ENCODE results near the gene MBNL3. TPM values are rescaled to one million over a fixed set of nuclear protein-coding genes. Genes with fewer than 3 reads are reported as not detected.

Gene MBNL3
- total RNA-seq, 1 donor from 2014 or later, result 3.4 TPM

DNA sequence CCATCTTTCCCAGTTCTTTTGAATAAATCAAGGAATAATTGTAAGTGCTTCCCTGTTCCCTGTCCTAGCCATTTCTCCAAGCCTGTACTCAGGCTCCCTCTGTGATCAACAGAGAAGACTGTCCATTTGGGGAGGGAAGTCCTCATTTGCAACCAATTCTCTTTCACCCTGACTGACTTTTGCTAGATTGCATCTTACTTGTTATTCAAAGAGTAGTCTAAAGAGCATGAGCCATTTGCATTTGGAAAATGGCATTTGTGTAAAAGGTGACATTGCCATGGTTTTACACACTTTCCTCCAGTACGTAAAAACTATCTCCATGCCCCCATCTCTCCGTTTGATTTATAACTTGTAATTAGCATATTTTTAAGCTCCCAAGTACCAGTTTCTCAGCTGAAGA lies 110.6 kb downstream of the MBNL3 start:
- no peak overlapping the region for H3K4me2 ChIP-seq
- DNase-seq (ENCODE audit: low spot score), result no peak
- Mint-ChIP-seq H3K4me3 (no peak overlapping the region), H3K9me3 (no peaks in the 10 kb centered on the region), H3K36me3 (no peaks in the 10 kb centered on the region), H3K27ac (no peak overlapping the region), H3K27me3 (ENCODE audit: insufficient read depth, low read depth) (no peaks in the 10 kb centered on the region), H3K4me1 (no peaks in the 10 kb centered on the region)
- peaks cover 8% of the 10 kb centered on the region for H3K9me3 ChIP-seq (ENCODE audit: low read depth)
- H3K36me3 ChIP-seq, result no peaks in the 10 kb centered on the region
- H3K4me3 ChIP-seq, result no peak overlapping the region
- no peak overlapping the region for H3K27ac ChIP-seq
- TF ChIP-seq, protein P1, sequence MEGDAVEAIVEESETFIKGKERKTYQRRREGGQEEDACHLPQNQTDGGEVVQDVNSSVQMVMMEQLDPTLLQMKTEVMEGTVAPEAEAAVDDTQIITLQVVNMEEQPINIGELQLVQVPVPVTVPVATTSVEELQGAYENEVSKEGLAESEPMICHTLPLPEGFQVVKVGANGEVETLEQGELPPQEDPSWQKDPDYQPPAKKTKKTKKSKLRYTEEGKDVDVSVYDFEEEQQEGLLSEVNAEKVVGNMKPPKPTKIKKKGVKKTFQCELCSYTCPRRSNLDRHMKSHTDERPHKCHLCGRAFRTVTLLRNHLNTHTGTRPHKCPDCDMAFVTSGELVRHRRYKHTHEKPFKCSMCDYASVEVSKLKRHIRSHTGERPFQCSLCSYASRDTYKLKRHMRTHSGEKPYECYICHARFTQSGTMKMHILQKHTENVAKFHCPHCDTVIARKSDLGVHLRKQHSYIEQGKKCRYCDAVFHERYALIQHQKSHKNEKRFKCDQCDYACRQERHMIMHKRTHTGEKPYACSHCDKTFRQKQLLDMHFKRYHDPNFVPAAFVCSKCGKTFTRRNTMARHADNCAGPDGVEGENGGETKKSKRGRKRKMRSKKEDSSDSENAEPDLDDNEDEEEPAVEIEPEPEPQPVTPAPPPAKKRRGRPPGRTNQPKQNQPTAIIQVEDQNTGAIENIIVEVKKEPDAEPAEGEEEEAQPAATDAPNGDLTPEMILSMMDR (IDR thresholded peaks at IDR 0.05), result no peak
- TF ChIP-seq EZH2phosphoT487 (IDR thresholded peaks at IDR 0.05) (no peak), EZH2 (IDR thresholded peaks at IDR 0.05) (no peak)
- no peaks in the 10 kb centered on the region for H3F3A ChIP-seq (ENCODE audit: low read depth)
- H3K9ac ChIP-seq, result no peak overlapping the region
- H2AFZ ChIP-seq (replicated peaks), result no peak overlapping the region
- H3K27me3 ChIP-seq, result no peaks in the 10 kb centered on the region
- H4K20me1 ChIP-seq (ENCODE audit: low read depth), result no peaks in the 10 kb centered on the region
- no peaks in the 10 kb centered on the region for H3K4me1 ChIP-seq
- no peaks in the 10 kb centered on the region for H3K79me2 ChIP-seq (ENCODE audit: low read depth)

DNA sequence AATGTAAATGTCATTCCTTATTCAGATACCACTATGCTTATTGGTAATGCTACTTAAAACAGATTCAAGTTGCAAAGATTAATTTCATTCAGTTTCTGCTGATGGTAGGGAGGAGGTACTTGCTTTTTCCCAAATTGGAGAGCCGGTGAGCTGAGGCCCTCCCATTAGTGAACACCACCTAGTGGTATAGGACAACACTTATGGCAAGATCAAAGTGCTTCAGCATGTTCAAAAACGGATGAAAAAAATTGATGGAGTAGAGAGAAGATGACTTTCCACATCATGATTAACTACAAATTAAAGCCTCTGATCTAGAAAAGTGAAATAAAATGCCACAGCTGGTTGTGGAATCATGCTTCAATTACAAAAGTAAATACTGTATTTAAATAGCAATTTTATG lies 112.9 kb downstream of the MBNL3 start:
- Mint-ChIP-seq H3K4me1 (no peaks in the 10 kb centered on the region), H3K9me3 (no peaks in the 10 kb centered on the region), H3K27ac (no peak overlapping the region), H3K27me3 (ENCODE audit: insufficient read depth, low read depth) (no peaks in the 10 kb centered on the region), H3K36me3 (no peaks in the 10 kb centered on the region), H3K4me3 (no peak overlapping the region)
- H2AFZ ChIP-seq (replicated peaks), result no peak overlapping the region
- H3K36me3 ChIP-seq, result no peaks in the 10 kb centered on the region
- peak; percentile 5 for DNase-seq (ENCODE audit: low spot score)
- H3K9ac ChIP-seq, result no peak overlapping the region
- no peaks in the 10 kb centered on the region for H3F3A ChIP-seq (ENCODE audit: low read depth)
- H3K4me3 ChIP-seq, result no peak overlapping the region
- no peak overlapping the region for H3K4me2 ChIP-seq
- no peak overlapping the region for H3K27ac ChIP-seq
- no peak for TF ChIP-seq EZH2 (IDR thresholded peaks at IDR 0.05)
- TF ChIP-seq, protein P1 (IDR thresholded peaks at IDR 0.05), result peak; percentile 44
- peaks cover 8% of the 10 kb centered on the region for H3K9me3 ChIP-seq (ENCODE audit: low read depth)
- H3K79me2 ChIP-seq (ENCODE audit: low read depth), result no peaks in the 10 kb centered on the region
- H4K20me1 ChIP-seq (ENCODE audit: low read depth), result no peaks in the 10 kb centered on the region
- no peaks in the 10 kb centered on the region for H3K27me3 ChIP-seq
- no peaks in the 10 kb centered on the region for H3K4me1 ChIP-seq

DNA sequence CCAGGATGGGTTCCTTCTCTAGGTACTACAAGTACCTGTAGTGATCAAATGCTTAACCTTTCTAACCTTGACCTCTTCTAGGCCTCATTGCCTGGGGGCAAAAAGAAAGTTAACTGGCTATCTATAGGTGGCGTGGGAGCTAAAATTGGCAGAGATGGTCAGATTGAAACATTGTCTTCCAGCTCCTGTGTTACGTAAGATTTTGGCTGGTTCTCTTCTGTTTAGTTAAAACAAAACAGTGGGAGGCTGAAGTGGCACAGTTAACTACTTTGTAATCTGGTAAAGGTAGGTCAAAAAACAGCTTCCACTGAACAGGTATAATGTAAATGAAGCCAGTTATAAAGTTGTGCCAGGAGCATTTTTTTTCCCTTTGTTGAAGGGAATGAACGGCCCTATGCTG lies 115.2 kb downstream of the MBNL3 start:
- Mint-ChIP-seq H3K27me3 (ENCODE audit: insufficient read depth, low read depth) (no peaks in the 10 kb centered on the region), H3K36me3 (no peaks in the 10 kb centered on the region), H3K4me1 (peaks cover 2% of the 10 kb centered on the region), H3K27ac (no peak overlapping the region), H3K4me3 (no peak overlapping the region), H3K9me3 (no peaks in the 10 kb centered on the region)
- no peak for DNase-seq (ENCODE audit: low spot score)
- Histone ChIP-seq H3K4me1 (no peaks in the 10 kb centered on the region), H2AFZ (replicated peaks) (no peak overlapping the region), H3K9me3 (ENCODE audit: low read depth) (peaks cover 8% of the 10 kb centered on the region), H3K4me3 (no peak overlapping the region), H3K79me2 (ENCODE audit: low read depth) (no peaks in the 10 kb centered on the region), H3K4me2 (no peak overlapping the region), H3K27me3 (no peaks in the 10 kb centered on the region), H4K20me1 (ENCODE audit: low read depth) (no peaks in the 10 kb centered on the region), H3F3A (ENCODE audit: low read depth) (no peaks in the 10 kb centered on the region), H3K9ac (no peak overlapping the region), H3K27ac (no peak overlapping the region), H3K36me3 (no peaks in the 10 kb centered on the region)
- no peak for TF ChIP-seq EZH2 (IDR thresholded peaks at IDR 0.05)
- no peak for TF ChIP-seq EZH2phosphoT487 (IDR thresholded peaks at IDR 0.05)
- TF ChIP-seq, protein P1 (IDR thresholded peaks at IDR 0.05), result no peak
